NOMO-1 treated with DMSO at 0.1 percent for 48 hours (cell line): ENCODE results near the gene OLFML2B.

Experiments used
- DNase-seq: peaks from one replicate; lab custom pipeline; 2025; ENCODE audit not compliant: unreplicated experiment; lab: John Stamatoyannopoulos, UW

The OLFML2B gene

GRCh38 chr1:162008799-162009198, 14.9 kb downstream of the OLFML2B start:
- DNase-seq = no peak

- DNase-seq = no peak
Observed at GRCh38 chr1:162007466-162007865, 16.2 kb downstream of the OLFML2B start.

- no peak for DNase-seq
Observed at GRCh38 chr1:162006081-162006480, 17.6 kb downstream of the OLFML2B start.

- no peak for DNase-seq
Observed at GRCh38 chr1:162004441-162004950, 19.2 kb downstream of the OLFML2B start.

GRCh38 chr1:162003830-162004215, 19.8 kb downstream of the OLFML2B start:
- DNase-seq = peak; percentile 86

GRCh38 chr1:162003061-162003829, 20.4 kb downstream of the OLFML2B start:
- peak; percentile 63 for DNase-seq

GRCh38 chr1:162000053-162000420, 23.6 kb downstream of the OLFML2B start:
- no peak for DNase-seq

GRCh38 chr1:161999301-162000052, 24.2 kb downstream of the OLFML2B start:
- peak; percentile 16 for DNase-seq

- DNase-seq = no peak
Observed at GRCh38 chr1:161998811-161999210, 24.9 kb downstream of the OLFML2B start.

GRCh38 chr1:161997152-161997551, 26.5 kb downstream of the OLFML2B start:
- no peak for DNase-seq

- DNase-seq = no peak
Observed at GRCh38 chr1:161994175-161994668, 29.4 kb downstream of the OLFML2B start.

GRCh38 chr1:161993576-161993975, 30.1 kb downstream of the OLFML2B start:
- DNase-seq = no peak

- peak; percentile 93 for DNase-seq
Observed at GRCh38 chr1:161989786-161990185, 33.9 kb downstream of the OLFML2B start.

GRCh38 chr1:161989108-161989507, 34.6 kb downstream of the OLFML2B start:
- DNase-seq = no peak

GRCh38 chr1:161988413-161988812, 35.3 kb downstream of the OLFML2B start:
- DNase-seq = peak; percentile 16

GRCh38 chr1:161987872-161988271, 35.8 kb downstream of the OLFML2B start:
- DNase-seq = no peak

- DNase-seq = no peak
Observed at GRCh38 chr1:161987303-161987702, 36.4 kb downstream of the OLFML2B start.

GRCh38 chr1:161986328-161986727, 37.3 kb downstream of the OLFML2B start:
- DNase-seq = no peak

- DNase-seq = no peak
Observed at GRCh38 chr1:161985301-161985822, 38.3 kb downstream of the OLFML2B start.

GRCh38 chr1:161983725-161984124, 39.9 kb downstream of the OLFML2B start:
- no peak for DNase-seq

- no peak for DNase-seq
Observed at GRCh38 chr1:161982917-161983316, 40.8 kb downstream of the OLFML2B start.

- DNase-seq = no peak
Observed at GRCh38 chr1:161982507-161982895, 41.2 kb downstream of the OLFML2B start.
